Measurements from ENCODE around the gene CYREN. TPM values are rescaled to one million over a fixed set of nuclear protein-coding genes. Genes with fewer than 3 reads are reported as not detected.
"Not testable (repeated sequence)": the region's sequence is repeated elsewhere in the genome, so short reads cannot be mapped to it uniquely, and the experiment has no call there.

The CYREN gene
- total and polyA plus RNA-seq, 2 experiments from 2014 or later: 22.7 to 70.6 TPM

DNA sequence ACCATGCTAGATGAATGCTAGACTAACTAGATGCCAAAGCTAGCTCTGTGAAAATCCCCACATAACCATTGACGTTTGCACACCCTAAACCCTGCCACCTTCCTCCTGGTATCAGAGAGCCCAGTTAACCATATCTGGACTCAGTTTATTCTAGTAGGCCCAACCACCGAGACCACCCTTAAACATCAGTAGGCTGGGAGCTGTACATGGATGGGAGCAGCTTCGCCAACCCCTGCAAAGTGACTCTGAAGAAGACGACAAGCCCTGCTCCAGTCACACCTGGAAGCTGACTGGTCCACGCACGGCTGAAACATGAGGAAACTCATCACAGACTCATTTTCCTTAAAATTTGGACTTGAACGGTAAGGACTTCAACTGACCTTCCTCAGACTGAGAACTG lies 4.4 kb upstream of the CYREN start:
- Mint-ChIP-seq H3K27me3 (ENCODE audit: insufficient read depth, low read depth, poor library complexity) (peaks cover 10% of the 10 kb centered on the region), H3K9me3 (peaks cover 3% of the 10 kb centered on the region), H3K27ac (no peak overlapping the region; the same call in 1 of the 2 replicates), H3K36me3 (ENCODE audit: low read depth) (peaks cover 10% of the 10 kb centered on the region), H3K4me3 (no peak overlapping the region), H3K4me1 (peaks cover 36% of the 10 kb centered on the region)
- H3K4me2 ChIP-seq: no peak overlapping the region
- no peak for TF ChIP-seq STAT1 (IDR thresholded peaks at IDR 0.05; ENCODE audit: unreplicated experiment)
- TF ChIP-seq, protein P1, sequence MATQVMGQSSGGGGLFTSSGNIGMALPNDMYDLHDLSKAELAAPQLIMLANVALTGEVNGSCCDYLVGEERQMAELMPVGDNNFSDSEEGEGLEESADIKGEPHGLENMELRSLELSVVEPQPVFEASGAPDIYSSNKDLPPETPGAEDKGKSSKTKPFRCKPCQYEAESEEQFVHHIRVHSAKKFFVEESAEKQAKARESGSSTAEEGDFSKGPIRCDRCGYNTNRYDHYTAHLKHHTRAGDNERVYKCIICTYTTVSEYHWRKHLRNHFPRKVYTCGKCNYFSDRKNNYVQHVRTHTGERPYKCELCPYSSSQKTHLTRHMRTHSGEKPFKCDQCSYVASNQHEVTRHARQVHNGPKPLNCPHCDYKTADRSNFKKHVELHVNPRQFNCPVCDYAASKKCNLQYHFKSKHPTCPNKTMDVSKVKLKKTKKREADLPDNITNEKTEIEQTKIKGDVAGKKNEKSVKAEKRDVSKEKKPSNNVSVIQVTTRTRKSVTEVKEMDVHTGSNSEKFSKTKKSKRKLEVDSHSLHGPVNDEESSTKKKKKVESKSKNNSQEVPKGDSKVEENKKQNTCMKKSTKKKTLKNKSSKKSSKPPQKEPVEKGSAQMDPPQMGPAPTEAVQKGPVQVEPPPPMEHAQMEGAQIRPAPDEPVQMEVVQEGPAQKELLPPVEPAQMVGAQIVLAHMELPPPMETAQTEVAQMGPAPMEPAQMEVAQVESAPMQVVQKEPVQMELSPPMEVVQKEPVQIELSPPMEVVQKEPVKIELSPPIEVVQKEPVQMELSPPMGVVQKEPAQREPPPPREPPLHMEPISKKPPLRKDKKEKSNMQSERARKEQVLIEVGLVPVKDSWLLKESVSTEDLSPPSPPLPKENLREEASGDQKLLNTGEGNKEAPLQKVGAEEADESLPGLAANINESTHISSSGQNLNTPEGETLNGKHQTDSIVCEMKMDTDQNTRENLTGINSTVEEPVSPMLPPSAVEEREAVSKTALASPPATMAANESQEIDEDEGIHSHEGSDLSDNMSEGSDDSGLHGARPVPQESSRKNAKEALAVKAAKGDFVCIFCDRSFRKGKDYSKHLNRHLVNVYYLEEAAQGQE (IDR thresholded peaks at IDR 0.05; ENCODE audit: unreplicated experiment): no peak
- no peak for TF ChIP-seq NANOG (IDR thresholded peaks at IDR 0.05; ENCODE audit: borderline replicate concordance)
- TF ChIP-seq, protein P2, sequence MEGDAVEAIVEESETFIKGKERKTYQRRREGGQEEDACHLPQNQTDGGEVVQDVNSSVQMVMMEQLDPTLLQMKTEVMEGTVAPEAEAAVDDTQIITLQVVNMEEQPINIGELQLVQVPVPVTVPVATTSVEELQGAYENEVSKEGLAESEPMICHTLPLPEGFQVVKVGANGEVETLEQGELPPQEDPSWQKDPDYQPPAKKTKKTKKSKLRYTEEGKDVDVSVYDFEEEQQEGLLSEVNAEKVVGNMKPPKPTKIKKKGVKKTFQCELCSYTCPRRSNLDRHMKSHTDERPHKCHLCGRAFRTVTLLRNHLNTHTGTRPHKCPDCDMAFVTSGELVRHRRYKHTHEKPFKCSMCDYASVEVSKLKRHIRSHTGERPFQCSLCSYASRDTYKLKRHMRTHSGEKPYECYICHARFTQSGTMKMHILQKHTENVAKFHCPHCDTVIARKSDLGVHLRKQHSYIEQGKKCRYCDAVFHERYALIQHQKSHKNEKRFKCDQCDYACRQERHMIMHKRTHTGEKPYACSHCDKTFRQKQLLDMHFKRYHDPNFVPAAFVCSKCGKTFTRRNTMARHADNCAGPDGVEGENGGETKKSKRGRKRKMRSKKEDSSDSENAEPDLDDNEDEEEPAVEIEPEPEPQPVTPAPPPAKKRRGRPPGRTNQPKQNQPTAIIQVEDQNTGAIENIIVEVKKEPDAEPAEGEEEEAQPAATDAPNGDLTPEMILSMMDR (conservative IDR thresholded peaks at IDR 0.05; ENCODE audit: low read depth in 2 of 2): no peak
- TF ChIP-seq POLR2AphosphoS5 (IDR thresholded peaks at IDR 0.05; ENCODE audit: low read depth): no peak
- TF ChIP-seq ZNF114 (CRISPR knock-in tag; IDR thresholded peaks at IDR 0.05): no peak
- H3K79me2 ChIP-seq (replicated peaks; ENCODE audit: insufficient read depth): peaks cover under 1% of the 10 kb centered on the region; the same call in 1 of the 2 replicates
- H3K27me3 ChIP-seq (ENCODE audit: insufficient read depth): no peaks in the 10 kb centered on the region
- peaks cover 24% of the 10 kb centered on the region for H3K4me1 ChIP-seq (ENCODE audit: insufficient read depth)
- H3K27ac ChIP-seq (ENCODE audit: low read depth): no peak overlapping the region
- peaks cover 7% of the 10 kb centered on the region for H3F3A ChIP-seq (replicated peaks; ENCODE audit: low read depth)
- H3K4me3 ChIP-seq: no peak overlapping the region
- no peaks in the 10 kb centered on the region for H3K9me2 ChIP-seq (ENCODE audit: insufficient read depth)
- 0 out of 2 replicates have a peak, but pooled peaks cover 3% of the 10 kb centered on the region for H3K36me3 ChIP-seq (ENCODE audit: insufficient read depth)
- ATAC-seq (no peak), DNase-seq (ENCODE audit: low spot score) (no peak)
- no peaks in the 10 kb centered on the region for H4K20me1 ChIP-seq (replicated peaks; ENCODE audit: insufficient read depth)
- no peak overlapping the region for H2AFZ ChIP-seq

DNA sequence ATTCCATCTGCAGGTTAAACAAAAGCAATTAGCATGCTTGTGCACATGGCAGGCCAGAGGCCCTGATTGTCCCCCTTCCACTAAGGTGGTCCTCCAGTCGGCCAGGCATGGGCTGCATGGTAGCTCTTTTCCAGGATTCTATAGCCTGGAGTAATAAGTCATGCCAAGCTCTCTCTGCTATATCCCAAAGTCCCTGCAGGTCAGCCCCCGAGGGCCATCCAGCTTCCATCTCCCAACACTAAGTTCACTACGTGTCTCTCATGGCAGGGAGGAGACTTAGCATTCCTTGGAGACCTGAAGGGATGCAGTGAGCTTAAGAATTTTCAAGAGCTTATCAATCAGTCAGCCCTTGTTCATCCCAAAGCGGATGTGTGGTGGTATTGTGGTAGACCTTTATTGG lies 3.4 kb upstream of the CYREN start:
- H3K79me2 ChIP-seq (replicated peaks; ENCODE audit: insufficient read depth); H3K36me3 ChIP-seq (ENCODE audit: insufficient read depth); H3K4me3 Mint-ChIP-seq; H3K27ac Mint-ChIP-seq; H2AFZ ChIP-seq; H3F3A ChIP-seq (replicated peaks; ENCODE audit: low read depth); H3K27ac ChIP-seq (ENCODE audit: low read depth); H3K4me3 ChIP-seq; H3K4me2 ChIP-seq; DNase-seq (ENCODE audit: low spot score); H3K9me2 ChIP-seq (ENCODE audit: insufficient read depth); H3K9me3 Mint-ChIP-seq; ATAC-seq; H4K20me1 ChIP-seq (replicated peaks; ENCODE audit: insufficient read depth); H3K27me3 ChIP-seq (ENCODE audit: insufficient read depth): not testable (repeated sequence)
- H3K27me3 Mint-ChIP-seq (ENCODE audit: insufficient read depth, low read depth, poor library complexity): peaks cover 18% of the 10 kb centered on the region
- H3K4me1 Mint-ChIP-seq: peaks cover 46% of the 10 kb centered on the region
- peaks cover 34% of the 10 kb centered on the region for H3K4me1 ChIP-seq (ENCODE audit: insufficient read depth)
- H3K36me3 Mint-ChIP-seq (ENCODE audit: low read depth): peaks cover 15% of the 10 kb centered on the region

DNA sequence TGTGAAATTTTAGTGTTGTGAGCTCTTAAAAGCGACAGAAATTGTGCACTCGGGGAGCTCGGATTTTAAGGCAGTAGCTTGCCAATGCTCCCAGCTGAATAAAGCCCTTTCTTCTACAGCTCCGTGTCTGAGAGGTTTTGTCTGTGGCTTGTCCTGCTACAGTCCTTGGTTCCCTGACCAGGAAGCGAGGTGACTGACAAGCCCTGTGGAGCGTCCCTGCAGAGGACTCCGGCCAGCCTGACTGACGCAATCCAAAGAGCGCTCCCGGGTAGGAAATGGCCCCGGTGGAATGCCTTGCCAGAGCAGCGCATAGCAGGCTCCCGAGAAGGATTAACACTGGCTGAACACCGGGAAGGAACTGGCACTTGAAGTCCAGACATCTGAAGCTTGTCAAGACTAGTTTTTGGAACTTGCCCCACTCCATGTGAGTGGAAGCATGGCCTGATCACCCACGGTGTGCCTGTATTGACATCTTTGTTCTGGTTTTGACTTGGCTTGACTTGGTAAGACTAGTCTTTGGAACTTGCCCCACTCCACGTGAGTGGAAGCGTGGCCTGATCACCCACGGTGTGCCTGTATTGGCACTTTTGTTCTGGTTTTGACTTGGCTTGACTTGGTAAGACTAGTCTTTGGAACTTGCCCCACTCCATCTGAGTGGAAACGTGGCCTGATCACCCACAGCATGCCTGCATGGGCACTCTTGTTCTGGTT lies 1.2 kb upstream of the CYREN start:
- H4K20me1 ChIP-seq (replicated peaks; ENCODE audit: insufficient read depth); H3K9me2 ChIP-seq (ENCODE audit: insufficient read depth); H3K36me3 ChIP-seq (ENCODE audit: insufficient read depth); ATAC-seq; H3K9me3 Mint-ChIP-seq; H3F3A ChIP-seq (replicated peaks; ENCODE audit: low read depth); H3K27me3 ChIP-seq (ENCODE audit: insufficient read depth): not testable (repeated sequence)
- H3K4me3 Mint-ChIP-seq: peak overlapping the region; percentile 92
- peak overlapping the region; percentile 96 for H3K27ac Mint-ChIP-seq
- H3K27ac ChIP-seq (ENCODE audit: low read depth): peak overlapping the region; percentile 97
- H3K4me2 ChIP-seq: peak overlapping the region; percentile 94
- H3K4me1 ChIP-seq (ENCODE audit: insufficient read depth): peaks cover 20% of the 10 kb centered on the region
- peaks cover 39% of the 10 kb centered on the region for H3K4me1 Mint-ChIP-seq
- peak overlapping the region; percentile 59; the same call in 1 of the 2 replicates for H2AFZ ChIP-seq
- H3K4me3 ChIP-seq: peak overlapping the region; percentile 80; the same call in 1 of the 2 replicates
- DNase-seq (ENCODE audit: low spot score): peak; percentile 50
- H3K27me3 Mint-ChIP-seq (ENCODE audit: insufficient read depth, low read depth, poor library complexity): peaks cover 23% of the 10 kb centered on the region
- H3K36me3 Mint-ChIP-seq (ENCODE audit: low read depth): peaks cover 32% of the 10 kb centered on the region
- peaks cover 16% of the 10 kb centered on the region for H3K79me2 ChIP-seq (replicated peaks; ENCODE audit: insufficient read depth)

DNA sequence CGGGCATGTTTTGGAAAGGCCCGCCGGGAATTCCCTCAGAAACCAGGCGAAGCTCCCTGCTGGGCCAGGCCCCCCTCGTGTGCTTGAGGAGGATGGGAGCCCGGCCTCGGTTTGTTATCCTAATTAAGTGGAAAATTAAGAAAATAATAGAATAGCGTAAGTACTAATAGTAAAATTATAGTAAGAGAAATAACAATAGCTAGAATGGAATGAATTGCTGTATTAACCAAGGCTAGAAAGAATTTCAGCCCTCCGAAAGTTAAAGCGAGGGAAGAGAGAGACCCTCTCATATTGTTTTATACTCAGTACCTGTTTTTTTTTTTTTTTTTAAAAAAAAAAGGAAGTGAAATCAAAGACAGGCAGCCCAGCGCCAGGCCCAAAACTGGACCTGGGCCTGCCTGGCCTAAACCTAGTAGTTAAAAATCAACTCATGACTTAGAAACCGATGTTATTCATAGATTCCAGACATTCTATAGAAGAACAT lies 533 bp upstream of the CYREN start:
- Mint-ChIP-seq H3K27me3 (ENCODE audit: insufficient read depth, low read depth, poor library complexity) (peaks cover 23% of the 10 kb centered on the region), H3K4me1 (peaks cover 34% of the 10 kb centered on the region), H3K27ac (peak overlapping the region; percentile 96), H3K36me3 (ENCODE audit: low read depth) (peaks cover 39% of the 10 kb centered on the region), H3K4me3 (peak overlapping the region; percentile 92)
- not testable (repeated sequence) for H3K9me3 Mint-ChIP-seq; H3K36me3 ChIP-seq (ENCODE audit: insufficient read depth); H3K9me2 ChIP-seq (ENCODE audit: insufficient read depth); ATAC-seq; H3K27me3 ChIP-seq (ENCODE audit: insufficient read depth); H4K20me1 ChIP-seq (replicated peaks; ENCODE audit: insufficient read depth); DNase-seq (ENCODE audit: low spot score); H3F3A ChIP-seq (replicated peaks; ENCODE audit: low read depth); H2AFZ ChIP-seq
- peaks cover 20% of the 10 kb centered on the region for H3K4me1 ChIP-seq (ENCODE audit: insufficient read depth)
- H3K79me2 ChIP-seq (replicated peaks; ENCODE audit: insufficient read depth): peaks cover 16% of the 10 kb centered on the region
- peak overlapping the region; percentile 97 for H3K27ac ChIP-seq (ENCODE audit: low read depth)
- H3K4me2 ChIP-seq: peak overlapping the region; percentile 94
- H3K4me3 ChIP-seq: peak overlapping the region; percentile 80
